ENCODE measurements around the gene TBATA.

The TBATA gene

GRCh38 chr10:70785190-70785589 is at the start of gene TBATA:
TBATA (minus strand) TSS chr10:70785377; CDS start chr10:70783379, 1,998 bp downstream.
- peaks cover 25% of the 10 kb centered on the region for H3K4me1 Mint-ChIP-seq
- no peaks in the 10 kb centered on the region for H3K9me3 Mint-ChIP-seq
- H3K36me3 Mint-ChIP-seq (ENCODE audit: low read depth) = no peaks in the 10 kb centered on the region
- DNase-seq (no peak), ATAC-seq (peak; percentile 39)
- peaks cover 2% of the 10 kb centered on the region for H3K27me3 Mint-ChIP-seq
- no peak within 1 kb of the TSS for H3K4me3 Mint-ChIP-seq
- peak within 1 kb of the TSS; percentile 4 for H3K27ac Mint-ChIP-seq

- Mint-ChIP-seq H3K36me3 (ENCODE audit: low read depth) (peaks cover 65% of the 10 kb centered on the region), H3K4me3 (peak overlapping the region; percentile 53), H3K27me3 (no peaks in the 10 kb centered on the region), H3K9me3 (peaks cover 8% of the 10 kb centered on the region), H3K27ac (peak overlapping the region; percentile 87), H3K4me1 (peaks cover 85% of the 10 kb centered on the region)
- ATAC-seq (no peak), DNase-seq (no peak)
Measured at GRCh38 chr10:70834441-70835151, 49.4 kb upstream of the TBATA start.

- Mint-ChIP-seq H3K4me3 (peak overlapping the region; percentile 53), H3K4me1 (peaks cover 89% of the 10 kb centered on the region), H3K27ac (peak overlapping the region; percentile 87), H3K36me3 (ENCODE audit: low read depth) (peaks cover 67% of the 10 kb centered on the region), H3K27me3 (no peaks in the 10 kb centered on the region), H3K9me3 (peaks cover 8% of the 10 kb centered on the region)
- ATAC-seq = no peak
- DNase-seq = no peak
Measured at GRCh38 chr10:70834021-70834420, 48.8 kb upstream of the TBATA start.

GRCh38 chr10:70833601-70834000 is 48.4 kb upstream of the TBATA start:
- Mint-ChIP-seq H3K36me3 (ENCODE audit: low read depth) (peaks cover 70% of the 10 kb centered on the region), H3K27me3 (no peaks in the 10 kb centered on the region), H3K9me3 (peaks cover 8% of the 10 kb centered on the region), H3K4me1 (peaks cover 90% of the 10 kb centered on the region), H3K4me3 (peak overlapping the region; percentile 53), H3K27ac (peak overlapping the region; percentile 87)
- DNase-seq (no peak), ATAC-seq (no peak)

- ATAC-seq = peak; percentile 84
- Mint-ChIP-seq H3K36me3 (ENCODE audit: low read depth) (peaks cover 68% of the 10 kb centered on the region), H3K9me3 (peaks cover 8% of the 10 kb centered on the region), H3K4me3 (peak overlapping the region; percentile 53), H3K27me3 (no peaks in the 10 kb centered on the region), H3K27ac (peak overlapping the region; percentile 87), H3K4me1 (peaks cover 87% of the 10 kb centered on the region)
- no peak for DNase-seq
Measured at GRCh38 chr10:70832852-70833528, 47.8 kb upstream of the TBATA start.

- Mint-ChIP-seq H3K27ac (peak overlapping the region; percentile 87), H3K9me3 (peaks cover under 1% of the 10 kb centered on the region), H3K36me3 (ENCODE audit: low read depth) (peaks cover 62% of the 10 kb centered on the region), H3K27me3 (no peaks in the 10 kb centered on the region), H3K4me1 (peaks cover 86% of the 10 kb centered on the region), H3K4me3 (no peak overlapping the region)
- ATAC-seq (no peak), DNase-seq (no peak)
Measured at GRCh38 chr10:70832221-70832620, 47.0 kb upstream of the TBATA start.

- H3K4me3 Mint-ChIP-seq = no peak overlapping the region
- H3K36me3 Mint-ChIP-seq (ENCODE audit: low read depth) = peaks cover 60% of the 10 kb centered on the region
- ATAC-seq (no peak), DNase-seq (no peak)
- H3K27me3 Mint-ChIP-seq = no peaks in the 10 kb centered on the region
- H3K4me1 Mint-ChIP-seq = peaks cover 87% of the 10 kb centered on the region
- H3K9me3 Mint-ChIP-seq = no peaks in the 10 kb centered on the region
- peak overlapping the region; percentile 0 for H3K27ac Mint-ChIP-seq
Measured at GRCh38 chr10:70830164-70830563, 45.0 kb upstream of the TBATA start.

- H3K36me3 Mint-ChIP-seq (ENCODE audit: low read depth) = peaks cover 57% of the 10 kb centered on the region
- no peaks in the 10 kb centered on the region for H3K9me3 Mint-ChIP-seq
- no peak for ATAC-seq
- no peaks in the 10 kb centered on the region for H3K27me3 Mint-ChIP-seq
- H3K4me3 Mint-ChIP-seq = no peak overlapping the region
- no peak overlapping the region for H3K27ac Mint-ChIP-seq
- peaks cover 82% of the 10 kb centered on the region for H3K4me1 Mint-ChIP-seq
- DNase-seq = no peak
Measured at GRCh38 chr10:70829543-70829942, 44.4 kb upstream of the TBATA start.

GRCh38 chr10:70828923-70829322 is 43.7 kb upstream of the TBATA start:
- Mint-ChIP-seq H3K4me1 (peaks cover 77% of the 10 kb centered on the region), H3K9me3 (no peaks in the 10 kb centered on the region), H3K27ac (peak overlapping the region; percentile 18), H3K4me3 (no peak overlapping the region), H3K36me3 (ENCODE audit: low read depth) (peaks cover 57% of the 10 kb centered on the region), H3K27me3 (no peaks in the 10 kb centered on the region)
- DNase-seq (no peak), ATAC-seq (no peak)

GRCh38 chr10:70827086-70827757 is 42.0 kb upstream of the TBATA start:
- Mint-ChIP-seq H3K36me3 (ENCODE audit: low read depth) (peaks cover 55% of the 10 kb centered on the region), H3K4me3 (no peak overlapping the region), H3K4me1 (peaks cover 66% of the 10 kb centered on the region), H3K27me3 (no peaks in the 10 kb centered on the region), H3K27ac (no peak overlapping the region), H3K9me3 (no peaks in the 10 kb centered on the region)
- DNase-seq (no peak), ATAC-seq (no peak)

- Mint-ChIP-seq H3K27ac (peak overlapping the region; percentile 86), H3K4me3 (peak overlapping the region; percentile 29), H3K4me1 (peaks cover 65% of the 10 kb centered on the region), H3K9me3 (no peaks in the 10 kb centered on the region), H3K27me3 (no peaks in the 10 kb centered on the region), H3K36me3 (ENCODE audit: low read depth) (peaks cover 65% of the 10 kb centered on the region)
- DNase-seq (no peak), ATAC-seq (no peak)
Measured at GRCh38 chr10:70822076-70822820, 37.1 kb upstream of the TBATA start.

- peak; percentile 84 for ATAC-seq
- H3K27ac Mint-ChIP-seq = peak overlapping the region; percentile 86
Measured at GRCh38 chr10:70820976-70821750, 36.0 kb upstream of the TBATA start.

GRCh38 chr10:70816220-70816894 is 31.2 kb upstream of the TBATA start:
- peak; percentile 49 for DNase-seq
- no peaks in the 10 kb centered on the region for H3K27me3 Mint-ChIP-seq
- H3K27ac Mint-ChIP-seq = peak overlapping the region; percentile 82
- peaks cover 35% of the 10 kb centered on the region for H3K36me3 Mint-ChIP-seq (ENCODE audit: low read depth)
- H3K9me3 Mint-ChIP-seq = no peaks in the 10 kb centered on the region
- peak; percentile 44 for ATAC-seq
- H3K4me3 Mint-ChIP-seq = peak overlapping the region; percentile 93
- H3K4me1 Mint-ChIP-seq = peaks cover 52% of the 10 kb centered on the region

More at GRCh38 chr10:70820976-70821750, 36.0 kb upstream of the TBATA start:
- no peak for DNase-seq
- Mint-ChIP-seq H3K9me3 (no peaks in the 10 kb centered on the region), H3K4me1 (peaks cover 60% of the 10 kb centered on the region), H3K4me3 (peak overlapping the region; percentile 29), H3K27me3 (no peaks in the 10 kb centered on the region), H3K36me3 (ENCODE audit: low read depth) (peaks cover 68% of the 10 kb centered on the region)
